Endometrial microvascular endothelial cells (primary cell): Measurements from ENCODE around the gene SGSM2. TPM values are rescaled to one million over a fixed set of nuclear protein-coding genes. Genes with fewer than 3 reads are reported as not detected.

Experiments
- in situ Hi-C: cut with HindIII; loops from 2 replicates; pipeline ENCODE4 v1.10.0; 2017; ENCODE audit warnings: low sequenced_read_pairs, low pct_unique_long_range_greater_than_20kb; ENCODE audit errors: inconsistent ontology term
- total RNA-seq: library from RNA; depleted of rRNA; stranded (reverse); fragments of >200 nt; gene quantifications from one replicate; pipeline ENCODE4 v1.2.3, GENCODE V29; 2015; ENCODE audit errors: inconsistent ontology term

The SGSM2 gene
- total RNA-seq, 1 donor from 2014 or later: 34.8 TPM

- in situ Hi-C loops: no loop called here
These were observed 13.5 kb upstream of the SGSM2 start for GRCh38 chr17:2323629-2324314.

GRCh38 chr17:2331303-2331702, 6.0 kb upstream of the SGSM2 start:
- in situ Hi-C loops: no loop called here

- in situ Hi-C loops: no loop called here
These were observed 1.5 kb upstream of the SGSM2 start for GRCh38 chr17:2335726-2336214.

- in situ Hi-C loops: no loop called here
These were observed 968 bp upstream of the SGSM2 start, which contains the start of gene TSR1 for GRCh38 chr17:2336215-2336851. TSR1 (minus strand) TSS chr17:2336457; CDS start chr17:2336427, 30 bp downstream.

GRCh38 chr17:2337544-2338314, 428 bp downstream of the SGSM2 start:
- in situ Hi-C loops: no loop called here

DNA sequence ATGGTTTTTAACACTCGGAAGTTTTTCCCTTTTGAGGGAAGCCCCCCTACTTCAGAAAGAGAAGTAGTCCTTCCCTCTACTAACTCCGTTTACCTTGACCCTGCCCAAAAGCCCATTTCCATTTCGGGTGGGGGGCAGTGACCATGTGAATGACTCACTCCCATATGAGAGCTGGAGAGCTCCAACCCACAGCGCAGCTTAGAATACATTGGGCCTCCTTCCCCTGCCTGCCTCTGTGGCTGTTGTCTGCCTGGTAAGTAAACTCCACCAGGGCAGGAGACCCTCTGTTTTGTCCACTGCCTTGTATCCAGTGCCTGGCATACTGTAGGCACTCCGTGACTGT, 985 bp downstream of the SGSM2 start:
- in situ Hi-C loops: no loop called here

DNA sequence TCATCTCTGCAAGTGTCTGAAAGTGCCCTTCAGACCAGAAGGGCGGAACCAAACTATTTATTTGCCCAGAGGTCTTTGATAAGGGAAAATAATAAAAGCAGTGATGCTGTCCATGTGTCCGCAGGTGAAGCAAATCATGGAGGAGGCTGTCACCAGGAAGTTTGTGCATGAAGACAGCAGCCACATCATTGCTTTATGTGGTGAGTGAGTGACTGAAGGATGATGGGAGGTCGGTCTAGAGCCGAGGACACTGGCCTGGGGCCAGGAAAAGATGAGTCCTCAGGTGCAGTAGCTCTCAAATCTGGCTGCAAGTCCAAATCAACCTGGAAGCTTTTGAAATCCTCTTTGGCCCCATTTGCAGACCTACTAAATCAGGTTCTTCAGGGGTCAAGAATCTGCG, 6.1 kb downstream of the SGSM2 start:
- in situ Hi-C loops: no loop called here

- in situ Hi-C loops: no loop called here
These were observed 7.2 kb downstream of the SGSM2 start for GRCh38 chr17:2344528-2344927.

DNA sequence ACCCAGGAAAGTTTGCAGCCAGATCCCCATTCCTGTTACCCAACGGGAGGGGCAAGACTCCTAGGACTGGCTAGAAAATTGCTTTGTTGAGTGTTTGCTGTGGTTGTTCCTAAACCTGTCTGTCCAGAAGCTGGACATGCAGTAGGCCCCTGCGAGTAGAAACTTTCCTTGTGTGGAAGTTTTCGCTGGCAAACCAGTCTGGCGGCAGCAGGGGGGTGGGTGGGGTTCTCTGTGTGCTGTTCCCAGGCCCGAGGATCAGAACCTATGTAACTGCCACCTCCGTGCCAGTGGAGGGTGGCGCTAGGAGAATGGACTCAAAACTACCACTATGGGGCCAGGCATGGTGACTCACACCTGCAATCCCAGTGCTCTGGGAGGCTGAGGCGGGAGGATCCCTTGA, 9.2 kb downstream of the SGSM2 start:
- in situ Hi-C loops: no loop called here

- in situ Hi-C loops: no loop called here
These were observed 10.7 kb downstream of the SGSM2 start for GRCh38 chr17:2347805-2348685.

DNA sequence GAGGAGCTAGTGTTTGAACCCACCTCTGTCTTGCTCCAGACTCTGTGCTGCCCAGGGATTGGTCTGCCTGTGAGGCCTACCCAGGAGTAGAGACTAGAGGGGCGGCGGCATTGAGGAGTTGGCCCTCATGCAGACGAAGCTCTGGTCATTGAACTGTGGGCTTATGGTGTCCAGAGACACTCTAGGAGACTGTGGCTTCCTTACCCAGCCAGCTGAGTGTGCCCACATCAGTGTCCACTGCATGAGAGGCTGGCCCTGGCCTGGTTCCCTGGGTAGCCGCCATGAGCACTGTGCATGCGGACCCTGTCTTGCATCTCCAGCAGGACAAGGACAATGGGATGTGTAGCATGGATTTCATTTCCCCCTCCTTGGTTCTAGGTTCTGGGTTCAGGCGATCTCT, 14.0 kb downstream of the SGSM2 start:
- in situ Hi-C loops: no loop called here

DNA sequence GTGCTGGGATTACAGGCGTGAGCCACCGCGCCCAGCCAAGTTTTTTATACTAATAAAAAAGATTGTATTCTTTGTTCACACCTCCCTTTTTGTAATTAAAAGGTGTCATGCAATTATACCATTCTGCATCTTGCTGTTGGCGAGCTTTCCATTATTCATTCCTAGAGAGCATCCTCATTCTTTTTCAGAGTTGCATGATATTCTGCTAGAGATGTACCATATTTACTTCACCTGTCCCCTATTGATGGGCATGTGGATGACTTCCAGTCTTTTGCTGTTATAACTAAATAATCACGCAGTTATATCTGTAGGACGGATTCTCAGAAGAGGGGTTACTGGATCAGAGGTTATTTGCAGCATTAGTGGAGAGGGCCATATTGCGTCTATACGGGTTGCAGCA, 17.0 kb downstream of the SGSM2 start:
- in situ Hi-C loops: no loop called here

DNA sequence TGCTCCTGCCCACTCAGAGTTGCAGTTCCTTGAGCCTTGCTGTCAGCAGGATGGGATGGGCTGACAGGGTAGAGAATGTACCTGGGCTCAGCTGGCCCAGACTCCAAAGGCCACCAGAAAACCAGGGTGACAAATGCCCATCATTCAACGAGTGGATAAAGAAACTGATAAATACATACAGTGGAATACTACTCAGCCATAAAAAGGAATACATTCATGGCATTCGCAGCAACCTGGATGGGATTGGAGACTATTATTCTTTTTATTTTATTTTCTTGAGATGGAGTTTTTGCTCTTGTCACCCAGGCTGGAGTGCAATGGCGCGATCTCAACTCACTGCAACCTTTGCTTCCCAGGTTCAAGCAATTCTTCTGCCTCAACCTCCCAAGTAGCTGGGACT, 19.9 kb downstream of the SGSM2 start:
- in situ Hi-C loops: no loop called here

- in situ Hi-C loops: no loop called here
These were observed 20.7 kb downstream of the SGSM2 start for GRCh38 chr17:2357931-2358434.

DNA sequence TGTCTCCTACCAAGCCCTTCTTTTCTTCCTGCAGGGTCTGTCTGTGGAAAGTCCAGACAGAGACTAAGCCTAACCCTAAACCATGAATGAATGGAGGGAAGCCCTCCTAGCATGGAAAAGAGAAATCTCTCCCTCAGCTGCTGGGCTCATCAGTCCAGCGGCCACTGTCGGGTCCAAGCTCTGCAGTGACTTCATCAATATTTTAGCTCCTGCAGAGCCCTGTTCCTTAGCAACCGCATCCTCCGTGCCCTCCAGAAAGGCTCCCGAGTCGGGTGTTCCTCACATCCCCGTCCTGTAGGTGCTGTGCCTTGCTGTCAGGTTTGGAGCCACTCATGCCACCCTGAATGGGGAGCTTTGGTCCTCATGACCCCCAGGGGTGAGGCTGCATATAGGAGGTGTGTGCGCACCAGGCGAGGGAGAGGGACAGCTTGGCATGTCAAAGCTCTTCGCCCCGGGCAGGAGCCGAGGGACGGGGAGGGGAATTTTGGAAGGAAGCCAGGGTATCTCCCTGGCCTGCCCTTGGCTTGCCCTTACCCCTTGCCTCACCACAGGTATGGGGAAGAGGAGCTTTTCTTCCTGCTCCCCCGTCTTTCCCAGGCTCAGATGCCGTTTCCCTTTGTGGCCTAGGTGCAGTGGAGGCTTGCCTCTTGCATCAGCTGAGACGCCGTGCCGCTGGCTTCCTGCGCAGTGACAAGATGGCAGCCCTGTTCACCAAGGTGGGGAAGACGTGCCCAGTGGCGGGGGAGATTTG, 23.9 kb downstream of the SGSM2 start:
- in situ Hi-C loops: no loop called here

DNA sequence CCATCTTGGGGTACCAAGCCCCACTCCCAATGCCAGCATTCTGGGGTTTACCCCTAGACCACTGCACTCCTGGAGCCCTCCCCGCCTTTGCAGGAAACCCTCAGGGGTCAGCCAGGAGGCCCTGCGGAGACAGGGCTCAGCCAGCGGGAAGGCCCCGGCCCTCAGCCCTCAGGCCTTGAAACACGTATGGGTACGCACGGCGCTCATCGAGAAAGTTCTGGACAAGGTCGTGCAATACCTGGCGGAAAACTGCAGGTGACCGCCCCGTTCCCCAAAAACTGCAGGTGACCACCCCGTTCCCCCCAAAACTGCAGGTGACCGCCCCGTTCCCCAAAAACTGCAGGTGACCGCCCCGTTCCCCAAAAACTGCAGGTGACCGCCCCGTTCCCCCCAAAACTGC, 24.7 kb downstream of the SGSM2 start:
- in situ Hi-C loops: no loop called here

DNA sequence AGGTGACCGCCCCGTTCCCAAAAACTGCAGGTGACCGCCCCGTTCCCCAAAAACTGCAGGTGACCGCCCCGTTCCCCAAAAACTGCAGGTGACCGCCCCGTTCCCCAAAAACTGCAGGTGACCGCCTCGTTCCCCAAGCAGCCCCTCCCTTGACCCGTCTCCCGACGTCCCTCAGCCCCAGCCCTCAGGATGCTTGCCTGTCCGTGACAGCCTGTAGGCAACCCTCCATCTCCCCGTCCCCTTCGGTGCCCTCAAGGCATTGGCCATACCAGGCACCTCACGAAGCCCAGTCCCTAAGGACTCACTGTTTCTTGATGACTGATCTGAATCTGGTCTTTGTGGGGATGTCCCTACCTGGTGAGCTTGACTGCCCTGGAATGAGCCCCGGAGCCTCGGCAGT, 25.1 kb downstream of the SGSM2 start:
- in situ Hi-C loops: no loop called here

DNA sequence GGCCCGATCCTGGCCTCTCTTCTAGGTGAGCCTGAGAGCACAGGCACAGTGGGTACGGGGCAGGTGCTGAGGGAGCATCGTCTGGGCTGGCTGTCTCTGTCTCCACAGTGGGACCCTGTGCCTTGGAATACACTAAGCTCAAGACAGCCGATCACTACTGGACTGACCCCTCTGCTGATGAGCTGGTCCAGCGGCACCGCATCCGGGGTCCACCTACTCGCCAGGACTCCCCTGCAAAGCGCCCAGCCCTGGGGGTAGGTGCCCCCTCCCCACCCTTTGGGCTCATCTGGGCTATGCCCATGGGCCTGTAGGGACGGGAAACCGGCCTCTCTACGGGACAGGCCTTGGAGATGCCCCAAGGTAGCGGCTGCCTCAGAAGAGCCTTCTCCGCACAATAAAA, 25.6 kb downstream of the SGSM2 start:
- in situ Hi-C loops: no loop called here
